Esophagus (tissue), 2 donors: ENCODE data around the gene PPP1R2B. TPM values are rescaled to one million over a fixed set of nuclear protein-coding genes. Genes with fewer than 3 reads are reported as not detected.
"Not testable (repeated sequence)": the region's sequence is repeated elsewhere in the genome, so short reads cannot be mapped to it uniquely, and the experiment has no call there.

Source experiments
- H3K27ac ChIP-seq, 2 donors: one replicate each; pipeline ENCODE4 v1.5.1; 2013; ENCODE audit warnings: low read depth in 2 of 2, mild to moderate bottlenecking in 2 of 2, inconsistent platforms in 1 of 2, low read length in 1 of 2, moderate library complexity in 1 of 2
- H3K27me3 ChIP-seq, 2 donors: one replicate each; pipeline ENCODE4 v1.6.1; 2013; ENCODE audit warnings: low read length in 2 of 2, control low read depth in 1 of 2, mild to moderate bottlenecking in 1 of 2; ENCODE audit not compliant: insufficient read depth in 2 of 2, control insufficient read depth in 1 of 2
- H3K36me3 ChIP-seq, 2 donors: one replicate each; pipeline ENCODE4 v1.6.1; 2013; ENCODE audit warnings: low read length in 1 of 2; ENCODE audit not compliant: control insufficient read depth in 2 of 2, insufficient read depth in 2 of 2
- H3K4me1 ChIP-seq, 2 donors: one replicate each; pipeline ENCODE4 v1.6.1; 2013; ENCODE audit warnings: low read length in 1 of 2; ENCODE audit not compliant: control insufficient read depth in 2 of 2, insufficient read depth in 2 of 2
- H3K4me3 ChIP-seq, 2 donors: one replicate each; pipeline ENCODE4 v1.5.1; 2013; ENCODE audit warnings: low read length in 2 of 2, mild to moderate bottlenecking in 2 of 2, low read depth in 1 of 2, moderate library complexity in 1 of 2
- H3K9me3 ChIP-seq, 2 donors: one replicate each; pipeline ENCODE4 v1.6.1; 2013; ENCODE audit warnings: mild to moderate bottlenecking in 2 of 2, low read depth in 1 of 2, low read length in 1 of 2, moderate library complexity in 1 of 2; ENCODE audit not compliant: control insufficient read depth in 2 of 2, insufficient read depth in 1 of 2
- WGBS, 2 donors: extraction: QIAGEN DNeasy Blood & Tissue Kit; methylation state at CpG; one replicate each; pipeline ENCODE4 v1.1.7; 2013; 5-methylcytosine and 5-hydroxymethylcytosine counted together
- polyA plus RNA-seq, 2 donors: library from polyadenylated mRNA; stranded (reverse); fragments of 200-250 nt; gene quantifications; one replicate each; pipeline ENCODE4 v1.2.3, GENCODE V29; 2013
- donor health status: healthy with polysubstance abuse.
- donor health status: Bipolar disorder and iron deficiency.

PPP1R2B gene
- polyA plus RNA-seq, 2 donors = 0.02 TPM; not detected in 1

- H3K4me1 ChIP-seq, H3K4me3 ChIP-seq, H3K36me3 ChIP-seq, H3K27ac ChIP-seq, H3K9me3 ChIP-seq, H3K27me3 ChIP-seq: not testable (repeated sequence)
- 69 to 74% methylated on average over 2 of the region's 2 CpGs for WGBS, 2 donors
These were observed 3.0 kb downstream of the PPP1R2B start for GRCh38 chr5:156853055-156853454.

DNA sequence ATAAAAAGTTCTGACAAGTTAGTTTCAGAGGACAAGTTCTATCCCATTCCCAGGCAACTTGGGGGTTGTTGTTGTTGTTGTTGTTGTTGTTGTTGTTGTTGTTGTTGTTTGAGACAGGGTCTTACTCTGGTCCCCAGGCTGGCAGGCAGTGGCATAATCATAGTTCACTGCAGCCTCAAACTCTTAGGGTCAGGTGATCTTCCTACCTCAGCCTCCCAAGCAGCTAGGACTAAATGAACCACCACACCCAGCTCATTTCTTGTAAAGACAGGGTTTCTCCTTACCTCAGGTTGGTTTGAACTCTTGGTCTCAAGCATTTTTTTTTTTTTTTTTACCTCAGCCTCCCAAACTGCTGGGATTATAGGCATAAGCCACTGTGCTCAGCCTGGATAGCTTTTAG is 15.3 kb downstream of the PPP1R2B start:
- Histone ChIP-seq H3K4me1 (no peaks in the 10 kb centered on the region), H3K4me3 (no peak overlapping the region), H3K27ac (no peak overlapping the region), H3K27me3 (no peaks in the 10 kb centered on the region), H3K9me3 (no peaks in the 10 kb centered on the region), H3K36me3 (no peaks in the 10 kb centered on the region)

GRCh38 chr5:156870498-156870839 is 20.4 kb downstream of the PPP1R2B start:
- H3K4me1 ChIP-seq = no peaks in the 10 kb centered on the region
- H3K36me3 ChIP-seq = no peaks in the 10 kb centered on the region
- no peak overlapping the region for H3K4me3 ChIP-seq
- 81 to 89% methylated on average over 1 of the region's 1 CpG for WGBS, 2 donors
- no peak overlapping the region for H3K27ac ChIP-seq
- no peaks in the 10 kb centered on the region for H3K9me3 ChIP-seq
- no peaks in the 10 kb centered on the region for H3K27me3 ChIP-seq

DNA sequence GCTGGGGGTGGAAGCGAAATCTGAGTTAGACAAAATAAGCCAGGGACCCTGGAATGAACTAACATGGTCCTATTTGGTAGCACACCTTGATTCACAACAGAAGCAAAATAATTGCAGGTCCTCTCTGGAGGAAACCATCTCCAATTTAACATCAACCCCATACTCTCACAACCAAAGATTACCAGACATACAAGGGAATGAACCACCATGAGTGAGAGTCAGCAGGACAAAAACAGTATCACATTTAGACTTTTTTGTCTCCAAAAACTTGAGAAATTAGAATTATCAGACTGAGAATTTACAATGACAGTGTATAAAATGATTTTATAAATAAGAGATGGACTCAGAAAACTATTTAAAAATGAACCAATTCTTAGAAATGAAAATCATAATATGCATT is 21.1 kb downstream of the PPP1R2B start:
- no peaks in the 10 kb centered on the region for H3K9me3 ChIP-seq
- no peaks in the 10 kb centered on the region for H3K4me1 ChIP-seq
- no peak overlapping the region for H3K27ac ChIP-seq
- H3K4me3 ChIP-seq = no peak overlapping the region
- no peaks in the 10 kb centered on the region for H3K36me3 ChIP-seq
- no peaks in the 10 kb centered on the region for H3K27me3 ChIP-seq
- WGBS, 2 donors = 72 to 77% methylated on average over 1 of the region's 1 CpG

- H3K27ac ChIP-seq = no peak overlapping the region
- H3K4me1 ChIP-seq = no peaks in the 10 kb centered on the region
- no peaks in the 10 kb centered on the region for H3K9me3 ChIP-seq
- no peaks in the 10 kb centered on the region for H3K36me3 ChIP-seq
- no peaks in the 10 kb centered on the region for H3K27me3 ChIP-seq
- no peak overlapping the region for H3K4me3 ChIP-seq
- 73 to 81% methylated on average over 3 of the region's 3 CpGs for WGBS, 2 donors
These were observed 29.7 kb downstream of the PPP1R2B start for GRCh38 chr5:156879665-156880285.

DNA sequence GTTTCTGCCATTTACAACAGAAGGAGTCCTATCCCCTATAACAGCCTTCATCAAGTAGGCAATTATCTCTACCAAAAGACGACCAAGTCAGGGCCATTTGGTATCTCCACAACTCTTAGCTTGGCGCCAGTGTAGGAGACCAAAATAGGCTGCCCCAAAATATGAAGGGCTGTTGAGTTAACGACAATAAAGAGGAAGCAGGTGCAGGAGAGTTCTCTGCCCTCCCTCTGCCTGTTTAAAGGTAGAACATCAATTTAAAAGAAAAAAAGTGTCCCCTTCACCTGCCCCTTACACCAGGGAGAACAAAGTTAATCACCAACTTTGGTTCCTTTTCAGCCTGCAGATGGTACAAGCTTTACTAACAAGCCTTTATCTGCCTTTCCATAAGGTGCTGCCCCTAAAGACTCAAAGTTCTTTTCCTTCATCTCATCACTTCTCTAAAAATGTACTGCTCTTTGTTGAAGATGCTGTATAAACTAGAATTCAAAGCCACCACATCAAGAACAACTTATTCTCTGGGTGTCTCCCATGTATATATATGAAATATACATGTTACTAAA is 33.3 kb downstream of the PPP1R2B start:
- Histone ChIP-seq H3K4me3 (no peak overlapping the region), H3K4me1 (no peaks in the 10 kb centered on the region), H3K27ac (no peak overlapping the region), H3K36me3 (no peaks in the 10 kb centered on the region), H3K27me3 (no peaks in the 10 kb centered on the region), H3K9me3 (no peaks in the 10 kb centered on the region)
- 59 to 66% methylated on average over 3 of the region's 3 CpGs for WGBS, 2 donors

DNA sequence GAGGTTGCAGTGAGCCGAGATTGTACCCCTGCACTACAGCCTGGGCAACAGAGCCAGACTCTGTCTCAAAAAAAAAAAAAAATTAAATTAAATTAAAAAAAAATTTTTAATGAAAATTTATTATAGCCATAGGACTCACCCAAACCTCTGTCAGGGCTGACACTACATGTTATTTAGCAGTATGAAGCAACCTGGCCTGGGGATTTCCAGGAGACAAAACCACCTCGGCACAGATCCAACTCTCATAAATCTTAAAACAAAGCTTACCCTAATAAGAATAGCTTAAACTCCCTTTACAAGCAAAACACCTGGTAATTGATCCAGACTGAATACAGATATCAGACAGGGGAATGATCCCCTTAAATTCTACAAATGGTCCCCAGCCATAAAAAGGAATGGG is 38.4 kb downstream of the PPP1R2B start:
- no peaks in the 10 kb centered on the region for H3K36me3 ChIP-seq
- no peak overlapping the region for H3K27ac ChIP-seq
- H3K27me3 ChIP-seq = no peaks in the 10 kb centered on the region
- no peaks in the 10 kb centered on the region for H3K9me3 ChIP-seq
- no peak overlapping the region for H3K4me3 ChIP-seq
- WGBS, 2 donors = 64 to 66% methylated on average over 2 of the region's 2 CpGs
- no peaks in the 10 kb centered on the region for H3K4me1 ChIP-seq

DNA sequence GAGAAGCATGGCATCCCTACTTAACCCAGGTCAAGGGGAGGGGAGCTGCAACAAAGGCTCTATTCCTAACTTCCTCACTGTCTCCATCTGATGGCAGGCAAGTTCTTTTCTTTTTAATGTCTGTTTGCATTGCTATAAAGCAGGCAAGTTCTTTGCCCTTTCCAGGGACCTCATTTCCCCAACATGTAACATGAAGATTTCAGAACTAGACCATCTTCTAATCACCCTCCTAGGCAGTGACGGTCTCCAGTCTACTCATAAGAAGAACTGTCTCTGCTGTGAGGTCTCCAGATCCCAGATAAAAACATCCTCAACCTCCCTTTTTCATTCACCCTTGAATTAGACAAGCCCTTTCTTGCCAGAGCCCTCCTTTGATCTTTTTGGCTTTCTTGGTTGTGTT is 42.1 kb downstream of the PPP1R2B start:
- no peak overlapping the region for H3K27ac ChIP-seq
- no peaks in the 10 kb centered on the region for H3K27me3 ChIP-seq
- H3K4me1 ChIP-seq = no peaks in the 10 kb centered on the region
- H3K9me3 ChIP-seq = no peaks in the 10 kb centered on the region
- H3K4me3 ChIP-seq = no peak overlapping the region
- no peaks in the 10 kb centered on the region for H3K36me3 ChIP-seq
- 50 to 58% methylated on average over 1 of the region's 1 CpG for WGBS, 2 donors

GRCh38 chr5:156892864-156893263 is 42.8 kb downstream of the PPP1R2B start:
- no peak overlapping the region for H3K27ac ChIP-seq
- no peaks in the 10 kb centered on the region for H3K36me3 ChIP-seq
- H3K27me3 ChIP-seq = no peaks in the 10 kb centered on the region
- no peaks in the 10 kb centered on the region for H3K9me3 ChIP-seq
- no peaks in the 10 kb centered on the region for H3K4me1 ChIP-seq
- H3K4me3 ChIP-seq = no peak overlapping the region
- WGBS, 2 donors = 75 to 85% methylated on average over 4 of the region's 4 CpGs

GRCh38 chr5:156893517-156893916 is 43.4 kb downstream of the PPP1R2B start:
- no peaks in the 10 kb centered on the region for H3K27me3 ChIP-seq
- WGBS, 2 donors = 38 to 44% methylated on average over 1 of the region's 1 CpG
- H3K4me3 ChIP-seq = no peak overlapping the region
- no peaks in the 10 kb centered on the region for H3K4me1 ChIP-seq
- H3K36me3 ChIP-seq = no peaks in the 10 kb centered on the region
- H3K9me3 ChIP-seq = no peaks in the 10 kb centered on the region
- no peak overlapping the region for H3K27ac ChIP-seq
